Fibroblast of pulmonary artery (primary cell): ENCODE data around the gene IGFALS.

Source experiments
- DNase-seq: peaks from one replicate; pipeline ENCODE4 v3.0.0-alpha.2; 2010; ENCODE audit warnings: low read depth
- H3K4me3 ChIP-seq: replicated peaks from 2 replicates; pipeline ENCODE4 v1.5.1; 2011; ENCODE audit warnings: low read depth, mild to moderate bottlenecking, control low read depth, low read length, moderate library complexity
- TF ChIP-seq, protein P1 (sequence below): IDR thresholded peaks from 2 replicates; pipeline ENCODE4 v1.5.1; 2011; ENCODE audit warnings: mild to moderate bottlenecking, control low read depth, low read length, inconsistent platforms; ENCODE audit errors: missing control alignments

IGFALS gene

DNA sequence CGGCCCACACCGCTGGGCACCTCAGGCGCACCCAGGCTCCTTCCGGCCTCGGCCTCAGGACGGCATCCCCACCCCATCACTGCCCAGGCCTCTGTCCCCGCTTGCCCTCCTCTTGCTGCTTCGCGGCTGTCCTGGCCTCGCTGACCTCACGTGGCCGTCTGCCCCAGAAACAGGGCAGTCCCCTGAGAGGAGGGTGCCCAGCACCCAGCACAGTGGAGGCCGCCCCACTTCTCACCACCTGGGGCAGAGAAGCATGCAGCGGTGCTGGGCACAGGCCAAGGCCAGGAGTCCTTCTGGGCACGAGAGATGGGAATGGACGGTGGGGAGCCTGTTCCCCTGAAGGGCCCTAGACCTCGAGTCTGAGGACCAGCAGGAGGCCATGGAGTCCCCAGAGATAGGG is 24.2 kb upstream of the IGFALS start:
- no peak overlapping the region for H3K4me3 ChIP-seq
- DNase-seq: no peak
- TF ChIP-seq, protein P1, sequence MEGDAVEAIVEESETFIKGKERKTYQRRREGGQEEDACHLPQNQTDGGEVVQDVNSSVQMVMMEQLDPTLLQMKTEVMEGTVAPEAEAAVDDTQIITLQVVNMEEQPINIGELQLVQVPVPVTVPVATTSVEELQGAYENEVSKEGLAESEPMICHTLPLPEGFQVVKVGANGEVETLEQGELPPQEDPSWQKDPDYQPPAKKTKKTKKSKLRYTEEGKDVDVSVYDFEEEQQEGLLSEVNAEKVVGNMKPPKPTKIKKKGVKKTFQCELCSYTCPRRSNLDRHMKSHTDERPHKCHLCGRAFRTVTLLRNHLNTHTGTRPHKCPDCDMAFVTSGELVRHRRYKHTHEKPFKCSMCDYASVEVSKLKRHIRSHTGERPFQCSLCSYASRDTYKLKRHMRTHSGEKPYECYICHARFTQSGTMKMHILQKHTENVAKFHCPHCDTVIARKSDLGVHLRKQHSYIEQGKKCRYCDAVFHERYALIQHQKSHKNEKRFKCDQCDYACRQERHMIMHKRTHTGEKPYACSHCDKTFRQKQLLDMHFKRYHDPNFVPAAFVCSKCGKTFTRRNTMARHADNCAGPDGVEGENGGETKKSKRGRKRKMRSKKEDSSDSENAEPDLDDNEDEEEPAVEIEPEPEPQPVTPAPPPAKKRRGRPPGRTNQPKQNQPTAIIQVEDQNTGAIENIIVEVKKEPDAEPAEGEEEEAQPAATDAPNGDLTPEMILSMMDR: no peak

DNA sequence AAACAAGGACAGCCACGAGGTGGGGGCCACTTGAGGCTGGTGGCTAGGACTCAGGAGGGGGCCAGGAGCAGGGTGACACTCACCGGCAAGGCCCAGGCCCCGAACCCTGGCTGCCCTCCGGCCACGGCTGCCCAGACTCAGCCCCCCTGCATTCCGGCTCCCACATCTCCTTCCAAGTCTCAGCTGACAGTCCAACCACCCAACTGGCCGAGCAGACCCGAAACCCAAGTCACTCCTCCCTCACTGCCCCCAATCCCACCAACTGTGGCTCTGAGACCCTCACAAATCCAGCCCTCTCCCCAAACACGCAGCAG is 23.7 kb upstream of the IGFALS start:
- DNase-seq: no peak
- TF ChIP-seq, protein P1: no peak
- H3K4me3 ChIP-seq: no peak overlapping the region

DNA sequence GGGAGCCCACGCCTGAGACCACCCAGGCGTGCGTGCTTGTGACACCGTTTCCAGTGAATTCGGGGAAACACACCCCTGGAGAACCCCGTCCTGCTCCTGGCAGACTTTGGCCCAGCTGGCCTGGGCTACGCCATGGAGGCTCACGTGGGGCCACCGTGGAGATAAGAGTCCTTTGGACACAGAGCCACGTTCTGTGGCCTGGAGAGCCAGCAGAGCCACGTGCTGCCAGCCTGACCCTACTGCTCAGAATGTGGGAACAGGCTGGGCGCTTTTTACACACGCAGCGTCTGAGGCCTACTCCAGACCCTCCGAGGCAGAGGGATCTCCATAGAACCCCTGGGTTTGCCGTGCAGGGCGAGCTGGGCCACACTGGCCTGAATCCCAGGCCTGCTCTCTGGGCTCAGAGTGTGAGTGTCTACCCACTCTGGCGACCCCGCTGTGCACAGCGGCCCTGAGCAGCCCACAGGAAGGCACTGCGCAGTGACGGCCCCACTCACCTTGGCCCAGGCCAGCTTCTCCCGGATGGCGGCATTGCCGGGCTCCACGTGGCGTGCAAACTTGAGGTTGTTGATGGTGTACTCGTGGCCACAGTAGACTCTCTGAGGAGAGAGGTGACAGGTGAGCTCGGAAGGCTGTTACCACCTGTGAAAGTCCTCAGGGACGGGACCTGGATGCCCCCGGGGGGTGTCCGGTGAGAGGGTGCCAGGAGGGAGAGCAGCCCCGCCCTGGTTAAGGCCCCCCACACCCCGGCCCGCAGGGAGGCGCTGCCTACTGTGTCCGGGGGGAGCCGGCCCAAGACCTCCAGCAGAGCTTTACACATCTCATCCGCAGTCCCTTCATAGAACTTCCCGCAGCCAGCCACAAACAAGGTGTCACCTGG is 23.1 kb upstream of the IGFALS start:
- H3K4me3 ChIP-seq: no peak overlapping the region
- no peak for DNase-seq
- TF ChIP-seq, protein P1: no peak

DNA sequence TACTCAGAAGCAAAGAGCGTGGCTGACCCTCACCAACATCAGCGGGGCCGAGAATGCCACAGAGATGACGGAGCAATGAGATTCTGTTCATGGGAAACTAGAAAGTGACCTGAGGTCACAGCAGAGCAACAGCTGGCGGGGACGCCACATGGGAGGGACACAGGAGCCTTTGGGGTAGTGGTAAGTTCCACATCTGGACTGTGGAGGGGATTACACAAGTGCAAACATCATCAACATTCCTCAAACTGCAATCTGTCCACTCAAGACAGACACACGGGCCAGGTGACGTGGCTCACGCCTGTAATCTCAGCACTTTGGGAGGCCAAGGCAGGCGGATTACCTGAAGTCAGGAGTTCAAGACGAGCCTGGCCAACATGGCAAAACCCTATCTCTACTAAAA is 22.0 kb upstream of the IGFALS start:
- DNase-seq: no peak
- H3K4me3 ChIP-seq: no peak overlapping the region
- TF ChIP-seq, protein P1: no peak

DNA sequence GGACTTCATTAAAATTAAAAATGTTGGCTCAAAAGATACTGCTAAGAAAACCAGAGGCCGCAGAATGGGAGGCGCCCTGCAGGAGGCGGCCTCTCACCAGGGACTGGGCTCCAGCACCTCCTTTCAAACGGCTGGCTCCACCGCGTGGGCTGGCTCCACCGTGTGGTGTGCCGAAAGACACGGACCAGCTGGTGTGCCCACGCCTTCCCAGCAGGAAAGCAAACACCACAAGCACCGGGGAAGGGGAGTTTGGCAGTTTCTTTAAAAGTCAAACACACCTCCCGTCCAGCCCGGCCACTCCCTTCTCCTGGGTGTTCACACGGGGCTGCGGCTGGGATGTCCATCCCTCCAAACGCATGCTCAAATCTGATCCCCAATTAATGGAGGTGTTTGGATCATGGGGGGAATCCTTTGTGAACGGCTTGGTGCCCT is 19.2 kb upstream of the IGFALS start:
- peak; percentile 89 for DNase-seq
- TF ChIP-seq, protein P1: peak; percentile 63
- no peak overlapping the region for H3K4me3 ChIP-seq

DNA sequence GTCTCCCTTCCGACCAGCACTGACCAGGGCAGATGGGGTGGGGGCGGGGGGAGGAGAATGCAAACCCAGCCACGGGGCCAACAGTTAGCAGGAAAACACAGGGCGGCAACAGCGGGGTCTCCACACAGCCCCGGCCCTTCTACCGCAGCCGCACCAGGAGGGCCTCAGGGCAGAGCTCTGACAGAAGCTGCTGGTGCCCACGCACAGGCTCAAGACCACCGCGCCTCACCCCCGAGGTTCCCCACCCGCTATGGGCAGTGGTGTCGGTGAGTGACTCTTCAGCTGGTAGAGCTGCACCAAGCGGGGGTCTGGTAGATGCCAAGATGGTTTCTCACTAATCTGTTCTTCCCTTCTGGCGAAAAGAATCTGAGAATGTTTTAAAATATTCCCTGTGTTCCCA is 17.0 kb upstream of the IGFALS start:
- TF ChIP-seq, protein P1: no peak
- H3K4me3 ChIP-seq: no peak overlapping the region
- no peak for DNase-seq

DNA sequence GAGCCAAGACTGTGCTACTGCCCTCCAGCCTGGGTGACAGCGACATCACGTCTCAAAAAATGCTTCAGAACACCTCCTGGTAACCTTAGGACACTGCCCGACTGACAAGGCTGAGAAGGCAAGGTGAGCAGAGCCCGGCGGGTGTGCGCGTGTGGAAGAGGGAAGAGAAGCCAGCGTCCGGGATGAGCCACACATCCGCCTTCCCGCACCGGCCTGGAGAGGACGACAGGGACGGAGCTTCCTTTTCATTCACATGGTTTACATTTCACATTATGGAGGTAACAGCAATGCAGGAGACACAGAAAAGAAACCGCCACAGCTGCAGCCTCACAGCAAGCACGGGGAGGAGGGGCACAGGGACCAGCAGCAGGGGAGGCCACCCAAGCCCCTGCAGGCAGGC is 16.6 kb upstream of the IGFALS start:
- DNase-seq: no peak
- H3K4me3 ChIP-seq: no peak overlapping the region
- TF ChIP-seq, protein P1: no peak
